Activated CD8-positive, alpha-beta T cell treated with anti-CD3 and anti-CD28 coated beads for 36 hours (primary cell): Measurements from ENCODE around the gene TLN1. TPM values are rescaled to one million over a fixed set of nuclear protein-coding genes. Genes with fewer than 3 reads are reported as not detected.

ENCODE experiments used
- ATAC-seq: fragments of 200-7000 bp; cut with Tn5 transposase; one replicate; pipeline ENCODE4 v1.10.0; 2021; ENCODE audit warnings: mild to moderate bottlenecking, moderate library complexity
- CTCF ChIA-PET: fragments of 350-600 bp; sonication (Branson Sonifier 250); formaldehyde crosslinking; loops from one replicate; lab custom pipeline; 2021; ENCODE audit warnings: antibody characterized with exemption; lab: Charles Lee
- POLR2A ChIA-PET: fragments of 350-600 bp; sonication (Branson Sonifier 250); formaldehyde crosslinking; loops from one replicate; lab custom pipeline; 2021; ENCODE audit warnings: antibody characterized with exemption; lab: Charles Lee
- DNase-seq: peaks from one replicate; pipeline ENCODE4 v3.0.0-alpha.2; 2020
- H3K27ac Mint-ChIP-seq: one replicate; pipeline ENCODE4 v1.8.0; 2021; ENCODE audit warnings: mild to moderate bottlenecking, mixed read lengths
- H3K27me3 Mint-ChIP-seq: one replicate; pipeline ENCODE4 v1.8.0; 2021; ENCODE audit warnings: mixed read lengths
- H3K36me3 Mint-ChIP-seq: one replicate; pipeline ENCODE4 v1.8.0; 2021; ENCODE audit warnings: low read depth, mixed read lengths
- H3K4me1 Mint-ChIP-seq: one replicate; pipeline ENCODE4 v1.8.0; 2021; ENCODE audit warnings: low read depth, mixed read lengths
- H3K4me3 Mint-ChIP-seq: one replicate; pipeline ENCODE4 v1.8.0; 2021; ENCODE audit warnings: mild to moderate bottlenecking, moderate library complexity, mixed read lengths
- H3K9me3 Mint-ChIP-seq: one replicate; pipeline ENCODE4 v1.8.0; 2021; ENCODE audit warnings: mixed read lengths
- CTCF ChIP-seq: fragments of 200-600 bp; IDR thresholded peaks from one replicate; pipeline ENCODE4 v1.8.0; 2022; ENCODE audit warnings: antibody characterized with exemption, mild to moderate bottlenecking
- intact Hi-C: fragments of 100-400 bp; cut with micrococcal nuclease; formaldehyde crosslinking; loops from one replicate; pipeline ENCODE4 v1.10.0; 2022
- total RNA-seq, 2 experiments: library from RNA; stranded (reverse); gene quantifications; one replicate each; pipeline ENCODE4 v1.2.3, GENCODE V29; 2021

TLN1 gene
- total RNA-seq, 2 experiments from 2014 or later: 212 to 219 TPM

- POLR2A ChIA-PET: interaction anchor here (0.8 kb wide), 1 partner anchor 16 kb away, joined by 3 read pairs; no protein-coding TSS in a partner anchor
- peaks cover 23% of the 10 kb centered on the region for H3K4me1 Mint-ChIP-seq
- H3K27ac Mint-ChIP-seq: no peak overlapping the region
These were observed 8.2 kb upstream of the TLN1 start for GRCh38 chr9:35740243-35740642.

GRCh38 chr9:35738924-35739323, 6.9 kb upstream of the TLN1 start:
- H3K9me3 Mint-ChIP-seq: no peaks in the 10 kb centered on the region
- ChIA-PET POLR2A (interaction anchor here (1.4 to 1.5 kb wide), 2 partner anchors 9 to 11 kb away, joined by 3 to 9 read pairs; partner anchors contain the start of genes GBA2 and RGP1), CTCF (interaction anchor here (1.8 to 3.6 kb wide), 2 partner anchors 9 to 11 kb away, joined by 5 to 17 read pairs; no protein-coding TSS in a partner anchor)
- no peaks in the 10 kb centered on the region for H3K27me3 Mint-ChIP-seq
- H3K4me1 Mint-ChIP-seq: peaks cover 25% of the 10 kb centered on the region
- no peak overlapping the region for H3K4me3 Mint-ChIP-seq
- ATAC-seq (no peak), DNase-seq (no peak)
- no peak for TF ChIP-seq CTCF
- no peak overlapping the region for H3K27ac Mint-ChIP-seq
- intact Hi-C loops: no loop called here
- peaks cover 23% of the 10 kb centered on the region for H3K36me3 Mint-ChIP-seq

More at GRCh38 chr9:35740243-35740642, 8.2 kb upstream of the TLN1 start:
- ATAC-seq: no peak
- peaks cover 26% of the 10 kb centered on the region for H3K36me3 Mint-ChIP-seq
- DNase-seq: no peak
- H3K4me3 Mint-ChIP-seq: no peak overlapping the region
- TF ChIP-seq CTCF: no peak
- CTCF ChIA-PET: interaction anchor here (1.0 to 3.6 kb wide), 4 partner anchors 7 to 44 kb away, joined by 3 to 17 read pairs (median 4); no protein-coding TSS in a partner anchor
- no peaks in the 10 kb centered on the region for H3K27me3 Mint-ChIP-seq
- H3K9me3 Mint-ChIP-seq: no peaks in the 10 kb centered on the region
- intact Hi-C loops: no loop called here

- ATAC-seq: no peak
These were observed 6.2 kb upstream of the TLN1 start for GRCh38 chr9:35738186-35738585.

GRCh38 chr9:35737143-35737542, 5.1 kb upstream of the TLN1 start:
- no peaks in the 10 kb centered on the region for H3K27me3 Mint-ChIP-seq
- peaks cover 25% of the 10 kb centered on the region for H3K36me3 Mint-ChIP-seq
- DNase-seq (no peak), ATAC-seq (no peak)
- intact Hi-C loops: no loop called here
- CTCF ChIA-PET: interaction anchor here (0.8 to 3.6 kb wide), 8 partner anchors 9 to 46 kb away, joined by 3 to 19 read pairs (median 6); no protein-coding TSS in a partner anchor
- H3K9me3 Mint-ChIP-seq: no peaks in the 10 kb centered on the region
- TF ChIP-seq CTCF: no peak
- peaks cover 26% of the 10 kb centered on the region for H3K4me1 Mint-ChIP-seq
- H3K27ac Mint-ChIP-seq: no peak overlapping the region
- no peak overlapping the region for H3K4me3 Mint-ChIP-seq
- POLR2A ChIA-PET: interaction anchor here (1.0 to 1.4 kb wide), 3 partner anchors 11 to 73 kb away, joined by 3 to 5 read pairs (median 4); partner anchors contain the start of gene ARHGEF39

More at GRCh38 chr9:35738186-35738585, 6.2 kb upstream of the TLN1 start:
- Mint-ChIP-seq H3K27me3 (no peaks in the 10 kb centered on the region), H3K9me3 (no peaks in the 10 kb centered on the region), H3K36me3 (peaks cover 24% of the 10 kb centered on the region), H3K4me3 (no peak overlapping the region), H3K27ac (no peak overlapping the region), H3K4me1 (peaks cover 31% of the 10 kb centered on the region)
- no peak for TF ChIP-seq CTCF
- ChIA-PET CTCF (interaction anchor here (1.3 to 3.6 kb wide), 2 partner anchors 9 to 12 kb away, joined by 6 to 17 read pairs; no protein-coding TSS in a partner anchor), POLR2A (interaction anchor here (0.7 to 1.5 kb wide), 5 partner anchors 10 to 74 kb away, joined by 3 to 5 read pairs (median 3); partner anchors contain the start of gene ARHGEF39)
- DNase-seq: no peak
- intact Hi-C loops: no loop called here

- Mint-ChIP-seq H3K36me3 (peaks cover 25% of the 10 kb centered on the region), H3K9me3 (no peaks in the 10 kb centered on the region), H3K27me3 (no peaks in the 10 kb centered on the region), H3K4me3 (no peak overlapping the region), H3K27ac (no peak overlapping the region), H3K4me1 (peaks cover 20% of the 10 kb centered on the region)
- intact Hi-C loops: no loop called here
- POLR2A ChIA-PET: interaction anchor here (0.6 kb wide), 2 partner anchors 88 to 562 kb away, joined by 3 read pairs; no protein-coding TSS in a partner anchor
- DNase-seq: peak; percentile 76
- TF ChIP-seq CTCF: peak; percentile 68
- CTCF ChIA-PET: interaction anchor here (0.6 to 3.3 kb wide), 21 partner anchors 9 to 155 kb away, joined by 3 to 51 read pairs (median 5); partner anchors contain the start of genes ARHGEF39, GBA2, MSMP and RGP1
- ATAC-seq: peak; percentile 20
These were observed 4.2 kb upstream of the TLN1 start for GRCh38 chr9:35736201-35736633.
